SKM-1 (cell line): ENCODE results near the gene FTSJ1.
"Not testable (repeated sequence)": the region's sequence is repeated elsewhere in the genome, so short reads cannot be mapped to it uniquely, and the experiment has no call there.

ENCODE experiments used
- DNase-seq: peaks from one replicate; lab custom pipeline; 2025; ENCODE audit not compliant: unreplicated experiment; lab: John Stamatoyannopoulos, UW

Gene FTSJ1

DNA sequence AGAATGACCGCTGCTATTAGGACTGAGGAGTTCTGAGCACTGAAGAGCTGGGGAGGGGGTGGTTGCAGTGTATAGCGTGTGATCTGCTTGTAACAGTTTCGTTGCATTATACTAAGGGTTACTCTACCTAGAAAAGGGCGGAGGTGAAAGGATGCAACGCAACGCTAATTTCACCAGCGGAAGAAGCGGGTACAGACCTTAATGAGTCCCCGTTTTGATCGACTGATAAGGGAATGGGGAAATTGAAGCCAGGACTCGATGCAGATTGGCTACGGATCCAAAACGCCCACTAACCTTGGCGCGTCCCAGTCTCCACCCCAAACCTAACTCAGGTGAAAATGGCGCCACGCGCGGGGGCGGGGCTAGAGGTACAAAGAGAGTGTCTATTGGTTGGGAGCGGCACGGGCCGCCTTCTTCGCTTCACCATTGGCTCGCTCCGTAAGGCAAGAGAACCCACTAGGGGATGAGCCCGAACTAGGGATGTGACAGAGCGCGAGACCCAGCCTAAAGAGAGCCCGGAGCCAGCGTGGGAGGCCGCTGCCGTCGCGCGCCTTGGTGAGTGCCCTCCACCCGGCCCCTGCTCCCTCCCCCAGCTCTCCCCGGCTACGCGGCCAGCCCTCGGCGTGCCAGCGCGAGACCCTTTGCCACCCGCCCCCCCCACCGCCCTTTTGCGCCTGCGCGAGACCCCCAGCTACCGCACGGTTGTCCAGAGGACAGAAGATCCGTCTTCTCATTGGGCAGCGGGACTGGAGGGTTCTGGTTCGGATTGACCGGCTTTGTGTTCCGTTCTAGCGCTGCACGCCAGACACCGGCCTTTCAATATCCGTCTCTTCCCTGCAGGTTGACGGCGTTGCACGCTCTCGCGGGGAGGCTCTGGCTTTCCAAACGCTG, 45.6 kb downstream of the FTSJ1 start, which contains the start of gene EBP:
Gene EBP, plus strand, starts transcription at position 456 of the 891 bp plus-strand sequence. CDS start 1,964 bp downstream, outside the sequence.
- peak; percentile 61 for DNase-seq

DNA sequence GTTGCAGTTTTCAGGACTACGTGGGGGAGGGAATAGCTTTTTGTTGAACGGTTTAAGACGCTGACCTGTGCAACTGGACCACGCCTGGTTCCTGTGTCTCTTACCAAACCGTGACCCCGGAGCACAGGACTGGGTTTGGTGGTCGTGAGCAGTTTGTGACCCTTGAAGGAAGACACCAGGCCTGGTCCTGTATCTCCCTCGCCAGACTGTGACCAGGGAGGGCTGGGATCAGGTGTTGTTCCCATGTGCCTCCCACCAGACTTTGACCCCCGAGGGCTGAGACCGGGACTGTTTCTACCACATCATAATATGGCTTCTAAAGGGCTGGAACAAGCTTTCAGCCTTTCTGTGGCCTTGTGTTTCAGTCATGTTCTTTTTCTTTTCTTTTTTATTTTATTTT, 46.3 kb downstream of the FTSJ1 start:
- no peak for DNase-seq

DNA sequence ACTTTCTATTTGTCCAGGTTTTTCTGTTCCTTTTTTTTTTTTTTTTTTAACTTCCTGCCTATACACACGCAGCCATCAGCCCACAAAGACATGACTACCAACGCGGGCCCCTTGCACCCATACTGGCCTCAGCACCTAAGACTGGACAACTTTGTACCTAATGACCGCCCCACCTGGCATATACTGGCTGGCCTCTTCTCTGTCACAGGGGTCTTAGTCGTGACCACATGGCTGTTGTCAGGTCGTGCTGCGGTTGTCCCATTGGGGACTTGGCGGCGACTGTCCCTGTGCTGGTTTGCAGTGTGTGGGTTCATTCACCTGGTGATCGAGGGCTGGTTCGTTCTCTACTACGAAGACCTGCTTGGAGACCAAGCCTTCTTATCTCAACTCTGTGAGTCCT, 47.7 kb downstream of the FTSJ1 start:
- DNase-seq = no peak

DNA sequence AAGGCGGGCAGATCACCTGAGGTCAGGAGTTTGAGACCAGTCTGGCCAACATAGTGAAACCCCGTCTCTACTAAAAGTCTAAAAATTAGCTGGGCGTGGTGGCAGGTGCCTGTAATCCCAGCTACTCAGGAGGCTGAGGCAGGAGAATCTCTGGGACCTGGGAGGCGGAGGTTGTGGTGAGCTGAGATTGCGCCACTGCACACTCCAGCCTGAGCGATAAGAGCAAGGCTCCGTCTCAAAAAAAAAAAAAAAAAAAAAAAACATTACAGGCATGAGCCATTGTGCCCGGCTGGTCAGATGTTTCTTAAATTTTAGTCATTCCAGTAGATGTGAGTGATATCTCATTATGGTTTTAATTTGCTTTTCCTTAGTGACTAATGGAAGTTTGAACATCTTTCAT, 49.9 kb downstream of the FTSJ1 start:
- not testable (repeated sequence) for DNase-seq

DNA sequence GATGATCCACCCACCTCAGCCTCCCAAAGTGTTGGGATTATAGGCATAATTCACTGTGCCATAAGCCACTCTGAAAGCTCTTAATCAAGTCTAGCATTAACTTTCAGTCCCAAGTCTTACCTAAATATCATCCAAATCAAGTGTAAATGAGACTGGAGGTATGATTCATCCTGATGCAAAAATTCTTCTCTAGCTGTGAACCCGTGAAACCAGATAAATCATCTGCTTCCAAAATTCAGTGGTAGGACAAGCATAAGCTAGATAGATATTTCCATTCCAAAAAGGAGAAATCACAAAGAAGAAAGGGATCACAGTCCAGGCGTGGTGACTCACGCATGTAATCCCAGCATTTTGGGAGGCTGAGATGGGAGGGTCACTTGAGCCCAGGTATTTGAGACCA, 54.7 kb downstream of the FTSJ1 start:
- DNase-seq = no peak

DNA sequence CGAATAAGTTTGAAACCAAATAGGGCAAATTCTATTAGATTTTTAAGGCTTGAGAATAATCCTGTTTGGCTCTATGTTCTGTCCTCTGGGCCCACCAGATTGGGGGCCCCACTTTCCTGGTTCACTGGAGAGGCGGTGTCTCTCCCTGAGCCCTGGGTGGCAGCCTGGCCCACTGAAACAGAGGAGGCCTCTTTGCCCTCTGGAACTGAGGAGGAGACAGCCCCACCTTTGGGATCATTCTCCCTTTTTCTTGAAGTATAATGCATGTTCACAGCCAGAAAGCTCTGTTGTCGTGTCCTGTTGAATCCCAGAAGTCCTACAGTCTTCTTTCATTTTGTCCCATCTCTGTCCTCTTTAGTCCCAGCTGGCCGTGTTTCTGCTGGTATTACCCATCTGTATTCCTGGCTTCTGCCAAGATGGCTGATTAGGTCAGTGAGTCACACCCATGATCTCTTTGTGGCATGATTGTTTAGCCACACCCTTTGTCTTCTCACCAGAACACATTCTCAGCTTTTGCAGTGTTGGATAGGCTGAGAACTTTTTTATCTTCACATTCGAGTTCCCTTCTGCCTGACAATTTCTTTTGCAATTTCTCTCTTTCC, 55.5 kb downstream of the FTSJ1 start:
- no peak for DNase-seq

DNA sequence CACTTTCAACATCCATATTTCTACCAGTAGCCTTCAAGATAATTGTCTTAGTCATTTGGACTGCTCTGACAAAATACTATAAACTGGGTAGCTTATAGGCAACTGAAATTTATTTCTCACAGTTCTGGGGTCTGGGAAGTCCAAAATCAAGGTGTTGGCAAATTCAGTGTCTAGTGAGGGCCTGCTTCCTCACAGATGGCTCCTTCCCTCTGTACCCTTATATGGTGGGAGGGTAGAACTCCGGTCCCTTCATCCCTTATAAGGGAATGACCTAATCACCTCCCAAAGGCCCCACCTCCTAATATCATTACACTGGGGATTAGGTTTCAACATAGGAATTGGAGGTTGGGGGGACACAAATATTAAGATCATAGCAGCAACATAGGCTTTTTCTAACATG, 56.2 kb downstream of the FTSJ1 start:
- no peak for DNase-seq

DNA sequence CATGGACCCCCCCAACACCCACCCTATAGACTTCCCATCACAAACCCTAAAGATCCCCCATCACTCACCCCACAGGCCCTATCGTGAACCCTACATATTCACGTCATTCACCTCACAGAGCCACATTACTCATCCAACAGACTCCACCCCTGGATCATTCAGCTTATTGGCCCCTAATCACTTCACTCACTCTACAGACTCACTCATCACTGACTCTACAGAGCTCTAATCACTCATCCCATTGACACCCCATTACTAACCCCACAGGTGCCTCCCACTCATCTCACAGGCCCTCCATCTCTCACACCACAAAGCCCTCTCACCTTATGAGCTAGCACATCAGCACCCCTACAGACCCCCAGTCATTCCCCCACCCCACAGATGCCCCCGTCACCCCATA, 57.2 kb downstream of the FTSJ1 start:
- DNase-seq = no peak
